HFFc6 (cell line): ENCODE results near the gene RNF224. TPM values are rescaled to one million over a fixed set of nuclear protein-coding genes. Genes with fewer than 3 reads are reported as not detected.

ENCODE experiments used
- DNase-seq: peaks from one replicate; pipeline ENCODE4 v3.0.0-alpha.2; 2018
- H3K27ac Mint-ChIP-seq: 2 replicates; pipeline ENCODE4 v1.8.0; 2020; ENCODE audit warnings: mild to moderate bottlenecking, mixed read lengths
- H3K27me3 Mint-ChIP-seq: 2 replicates; pipeline ENCODE4 v1.8.0; 2021; ENCODE audit warnings: mild to moderate bottlenecking, moderate library complexity, mixed read lengths; ENCODE audit not compliant: insufficient read depth
- H3K36me3 Mint-ChIP-seq: 2 replicates; pipeline ENCODE4 v1.8.0; 2021; ENCODE audit warnings: low read depth, mixed read lengths
- H3K4me1 Mint-ChIP-seq: 2 replicates; pipeline ENCODE4 v1.8.0; 2020; ENCODE audit warnings: low read depth, mixed read lengths
- H3K4me3 Mint-ChIP-seq: 2 replicates; pipeline ENCODE4 v1.8.0; 2020; ENCODE audit warnings: mild to moderate bottlenecking, moderate library complexity, mixed read lengths
- H3K9me3 Mint-ChIP-seq: 2 replicates; pipeline ENCODE4 v1.8.0; 2020; ENCODE audit warnings: mild to moderate bottlenecking, mixed read lengths
- CTCF ChIP-seq: fragments of 200-600 bp; sonication (generic); IDR thresholded peaks from 2 replicates; pipeline ENCODE4 v1.5.0; 2021; ENCODE audit warnings: antibody characterized with exemption, mild to moderate bottlenecking
- total RNA-seq, 6 experiments: library from RNA; stranded (reverse); fragmentation: NEBNext Ultra II Directional; extraction: Animal tissue kit (Norgen Biotek cat#: 25700); gene quantifications; 2 replicates in 1 of 6; 3 replicates in 5 of 6; pipeline ENCODE4 v1.2.3, GENCODE V29; 2021

RNF224 gene
- total RNA-seq, 6 experiments from 2014 or later = not detected

GRCh38 chr9:137273095-137273490 lies 45.8 kb downstream of the RNF224 start:
- Mint-ChIP-seq H3K36me3 (peaks cover 20% of the 10 kb centered on the region), H3K27me3 (peaks cover 10% of the 10 kb centered on the region), H3K27ac (no peak overlapping the region), H3K4me3 (no peak overlapping the region), H3K9me3 (no peaks in the 10 kb centered on the region), H3K4me1 (peaks cover 34% of the 10 kb centered on the region)
- TF ChIP-seq CTCF = no peak
- DNase-seq = no peak

GRCh38 chr9:137273611-137274320 lies 46.5 kb downstream of the RNF224 start:
- no peak overlapping the region for H3K4me3 Mint-ChIP-seq
- no peak overlapping the region for H3K27ac Mint-ChIP-seq
- no peak for TF ChIP-seq CTCF
- DNase-seq = no peak
- no peaks in the 10 kb centered on the region for H3K9me3 Mint-ChIP-seq
- peaks cover 13% of the 10 kb centered on the region for H3K36me3 Mint-ChIP-seq
- peaks cover 10% of the 10 kb centered on the region for H3K27me3 Mint-ChIP-seq
- peaks cover 27% of the 10 kb centered on the region for H3K4me1 Mint-ChIP-seq

- Mint-ChIP-seq H3K27me3 (peaks cover 7% of the 10 kb centered on the region), H3K9me3 (no peaks in the 10 kb centered on the region), H3K4me1 (peaks cover 16% of the 10 kb centered on the region), H3K4me3 (no peak overlapping the region), H3K27ac (peak overlapping the region; percentile 72), H3K36me3 (no peaks in the 10 kb centered on the region; the same call in 1 of the 2 replicates)
- DNase-seq = no peak
- TF ChIP-seq CTCF = no peak
Observed at GRCh38 chr9:137275203-137275587, 47.9 kb downstream of the RNF224 start.

GRCh38 chr9:137275588-137276472 lies 48.5 kb downstream of the RNF224 start:
- peaks cover 16% of the 10 kb centered on the region for H3K4me1 Mint-ChIP-seq

More at GRCh38 chr9:137275588-137276472, 48.5 kb downstream of the RNF224 start:
- Mint-ChIP-seq H3K4me3 (no peak overlapping the region), H3K36me3 (no peaks in the 10 kb centered on the region; the same call in 1 of the 2 replicates), H3K9me3 (no peaks in the 10 kb centered on the region), H3K27me3 (peaks cover 7% of the 10 kb centered on the region), H3K27ac (peak overlapping the region; percentile 72)
- TF ChIP-seq CTCF = peak; percentile 39
- no peak for DNase-seq
